ENCODE results near the gene NCKAP5. TPM values are rescaled to one million over a fixed set of nuclear protein-coding genes. Genes with fewer than 3 reads are reported as not detected.

The NCKAP5 gene
- total and polyA plus RNA-seq, 2 of the 8 experiments (the other 6 are each of a cell fraction or from before 2014, with no cell fraction given) = 0.27 to 0.86 TPM

DNA sequence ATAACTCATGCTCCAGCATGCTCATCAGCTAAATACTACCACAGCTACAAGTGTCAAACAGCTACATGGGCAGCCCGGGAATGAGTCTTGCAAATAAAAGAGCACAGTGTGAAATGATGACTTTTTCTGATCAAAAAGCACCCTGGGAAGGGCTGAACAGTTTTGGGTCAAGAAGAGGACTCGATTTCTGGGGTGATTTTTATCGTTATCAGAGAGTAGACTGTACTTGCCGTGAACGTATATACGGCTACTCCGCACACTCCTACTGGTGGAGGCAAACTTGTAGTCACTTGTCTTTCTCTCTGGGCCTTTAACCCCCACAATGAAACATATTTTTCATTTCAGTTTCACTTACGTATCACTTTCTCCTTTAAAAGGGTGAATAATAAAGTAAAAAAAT is 54.4 kb downstream of the NCKAP5 start:
- Histone ChIP-seq H3K79me1 (ENCODE audit: low read depth, low read length) (no peaks in the 10 kb centered on the region), H3K9ac (replicated peaks in 1 of 4; ENCODE audit: extremely low read depth in 1 of 4, low read depth in 3 of 4, low read length in 3 of 4) (no peak overlapping the region), H4K91ac (replicated peaks; ENCODE audit: insufficient read length, low read length) (no peak overlapping the region), H3K9me3 (ENCODE audit: insufficient read depth in 2 of 2, low read depth in 1 of 2, low read length in 1 of 2) (no peaks in the 10 kb centered on the region), H2BK5ac (ENCODE audit: low read depth, low read length) (no peak overlapping the region), H3K4ac (replicated peaks; ENCODE audit: insufficient read length, low read depth, low read length) (no peak overlapping the region), H2AFZ (ENCODE audit: low read length) (no peak overlapping the region), H3K36me3 (ENCODE audit: control insufficient read depth in 2 of 4, insufficient read depth in 4 of 4, low read length in 3 of 4) (no peaks in the 10 kb centered on the region), H4K20me1 (replicated peaks in 1 of 2; ENCODE audit: control insufficient read depth in 1 of 2, insufficient read depth in 2 of 2, low read length in 2 of 2) (no peaks in the 10 kb centered on the region), H3K4me1 (replicated peaks in 1 of 4; ENCODE audit: control insufficient read depth in 3 of 4, insufficient read depth in 4 of 4, low read length in 3 of 4) (no peaks in the 10 kb centered on the region), H3K79me2 (ENCODE audit: control insufficient read depth in 1 of 2, insufficient read depth in 2 of 2, low read length in 2 of 2) (no peaks in the 10 kb centered on the region), H3K27ac (ENCODE audit: low read depth, low read length) (no peak overlapping the region), H4K8ac (ENCODE audit: extremely low read depth, insufficient read depth, low read length) (no peak overlapping the region), H3K23ac (ENCODE audit: insufficient read length) (no peak overlapping the region), H3K56ac (replicated peaks; ENCODE audit: insufficient read length, low read depth, low read length) (no peak overlapping the region), H2BK120ac (replicated peaks; ENCODE audit: low read depth, low read length) (no peak overlapping the region), H3K4me2 (ENCODE audit: insufficient read depth in 1 of 2, low read depth in 2 of 2, low read length in 2 of 2) (no peak overlapping the region), H2BK15ac (ENCODE audit: low read length) (no peak overlapping the region), H4K5ac (ENCODE audit: insufficient read length, low read depth, low read length) (no peak overlapping the region), H2AK5ac (ENCODE audit: low read depth, low read length) (no peak overlapping the region), H2BK20ac (ENCODE audit: low read length) (no peak overlapping the region), H3K4me3 (ENCODE audit: extremely low read depth in 1 of 4, insufficient read depth in 2 of 4, low read depth in 3 of 4, low read length in 4 of 4) (no peak overlapping the region), H2BK12ac (ENCODE audit: low read depth, low read length) (no peak overlapping the region), H3K23me2 (ENCODE audit: low read depth, low read length) (no peaks in the 10 kb centered on the region), H3K14ac (ENCODE audit: insufficient read length) (no peak overlapping the region), H3K27me3 (replicated peaks in 1 of 4; ENCODE audit: control insufficient read depth in 3 of 4, extremely low read depth in 1 of 4, insufficient read depth in 3 of 4, low read length in 3 of 4) (no peaks in the 10 kb centered on the region), H3K18ac (ENCODE audit: extremely low read depth, low read length) (no peak overlapping the region)
- POLR2A ChIA-PET (ENCODE audit: partially characterized antibody) = interaction anchor here (0.6 kb wide), 1 partner anchor 25 kb away, joined by 3 read pairs; no protein-coding TSS in a partner anchor
- FAIRE-seq (no peak), DNase-seq (ENCODE audit: low read depth in 1 of 2, low spot score in 2 of 2) (no peak)
- 93% methylated on average over 8 of the region's 8 CpGs; no CpG with 5 or more reads in 1 of the 2 experiments for WGBS, 2 experiments (ENCODE audit: extremely low coverage in 1 of 2, insufficient coverage in 1 of 2, insufficient read length in 1 of 2, insufficient replicate concordance in 2 of 2, low coverage in 1 of 2, low lambda C conversion rate in 2 of 2, missing lambda C conversion rate in 1 of 2)
- TF ChIP-seq SUZ12 (IDR thresholded peaks at IDR 0.05; ENCODE audit: low read length) (no peak), POLR2AphosphoS5 (IDR thresholded peaks at IDR 0.05; ENCODE audit: low read depth, low read length) (no peak), RNF2 (IDR thresholded peaks at IDR 0.05; ENCODE audit: borderline replicate concordance, low read depth, low read length, missing control alignments, poor library complexity, severe bottlenecking) (no peak)
- CTCF ChIA-PET (ENCODE audit: partially characterized antibody) = interaction anchor here (1.5 to 6.3 kb wide), 3 partner anchors 47 to 330 kb away, joined by 7 to 32 read pairs (median 9); no protein-coding TSS in a partner anchor
